ENCODE measurements around the gene NOP9.

- TF ChIP-seq CTCF (IDR thresholded peaks at IDR 0.05) (no peak), POLR2A (IDR thresholded peaks at IDR 0.05) (no peak)
These were observed 32.1 kb downstream of the NOP9 start for GRCh38 chr14:24331731-24332267.
